ENCODE results near the gene GNAI1.

DNA sequence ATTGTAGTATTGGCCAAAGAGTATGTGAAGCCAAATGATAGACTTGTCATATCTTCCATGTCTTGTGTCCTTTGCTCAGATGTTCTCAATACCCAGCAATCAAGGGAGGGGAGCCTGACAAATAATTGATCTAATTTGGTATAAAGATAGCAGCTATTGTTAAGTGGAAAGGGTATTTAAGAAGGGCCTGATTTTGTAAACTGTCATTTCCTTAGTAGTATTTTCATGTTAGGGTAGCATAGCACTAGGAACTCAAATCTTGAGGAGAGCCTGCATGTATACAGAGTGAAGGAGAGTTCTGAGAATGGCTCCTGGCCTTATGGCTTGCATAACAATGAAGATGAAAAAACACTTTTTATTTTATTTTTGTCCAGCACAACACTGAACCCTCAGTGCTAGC is 53.1 kb downstream of the GNAI1 start:
- TF ChIP-seq POLR2A (IDR thresholded peaks at IDR 0.05; ENCODE audit: low read length) (no peak), MYC (IDR thresholded peaks at IDR 0.05; ENCODE audit: borderline replicate concordance, low read length) (no peak), RAD21 (conservative IDR thresholded peaks at IDR 0.05 in 1 of 2, IDR thresholded peaks at IDR 0.05 in 1 of 2) (no peak), HOXA7 (CRISPR knock-in tag; IDR thresholded peaks at IDR 0.05) (no peak), GATA3 (IDR thresholded peaks at IDR 0.05; ENCODE audit: borderline replicate concordance) (no peak), CHD4 (IDR thresholded peaks at IDR 0.05; ENCODE audit: borderline replicate concordance) (no peak)
- TF ChIP-seq, protein P1, sequence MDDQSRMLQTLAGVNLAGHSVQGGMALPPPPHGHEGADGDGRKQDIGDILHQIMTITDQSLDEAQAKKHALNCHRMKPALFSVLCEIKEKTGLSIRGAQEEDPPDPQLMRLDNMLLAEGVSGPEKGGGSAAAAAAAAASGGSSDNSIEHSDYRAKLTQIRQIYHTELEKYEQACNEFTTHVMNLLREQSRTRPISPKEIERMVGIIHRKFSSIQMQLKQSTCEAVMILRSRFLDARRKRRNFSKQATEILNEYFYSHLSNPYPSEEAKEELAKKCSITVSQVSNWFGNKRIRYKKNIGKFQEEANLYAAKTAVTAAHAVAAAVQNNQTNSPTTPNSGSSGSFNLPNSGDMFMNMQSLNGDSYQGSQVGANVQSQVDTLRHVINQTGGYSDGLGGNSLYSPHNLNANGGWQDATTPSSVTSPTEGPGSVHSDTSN (IDR thresholded peaks at IDR 0.05): no peak
- TF ChIP-seq, protein P2, sequence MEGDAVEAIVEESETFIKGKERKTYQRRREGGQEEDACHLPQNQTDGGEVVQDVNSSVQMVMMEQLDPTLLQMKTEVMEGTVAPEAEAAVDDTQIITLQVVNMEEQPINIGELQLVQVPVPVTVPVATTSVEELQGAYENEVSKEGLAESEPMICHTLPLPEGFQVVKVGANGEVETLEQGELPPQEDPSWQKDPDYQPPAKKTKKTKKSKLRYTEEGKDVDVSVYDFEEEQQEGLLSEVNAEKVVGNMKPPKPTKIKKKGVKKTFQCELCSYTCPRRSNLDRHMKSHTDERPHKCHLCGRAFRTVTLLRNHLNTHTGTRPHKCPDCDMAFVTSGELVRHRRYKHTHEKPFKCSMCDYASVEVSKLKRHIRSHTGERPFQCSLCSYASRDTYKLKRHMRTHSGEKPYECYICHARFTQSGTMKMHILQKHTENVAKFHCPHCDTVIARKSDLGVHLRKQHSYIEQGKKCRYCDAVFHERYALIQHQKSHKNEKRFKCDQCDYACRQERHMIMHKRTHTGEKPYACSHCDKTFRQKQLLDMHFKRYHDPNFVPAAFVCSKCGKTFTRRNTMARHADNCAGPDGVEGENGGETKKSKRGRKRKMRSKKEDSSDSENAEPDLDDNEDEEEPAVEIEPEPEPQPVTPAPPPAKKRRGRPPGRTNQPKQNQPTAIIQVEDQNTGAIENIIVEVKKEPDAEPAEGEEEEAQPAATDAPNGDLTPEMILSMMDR (IDR thresholded peaks at IDR 0.05): no peak

Measured in A549 (cell line).